WTC11 (cell line): ENCODE data around the gene WBP1L. TPM values are rescaled to one million over a fixed set of nuclear protein-coding genes. Genes with fewer than 3 reads are reported as not detected.

Source experiments
- ATAC-seq: fragments of 200-7000 bp; cut with Tn5 transposase; 2 replicates; pipeline ENCODE4 v1.10.0; 2021; ENCODE audit warnings: mild to moderate bottlenecking, moderate library complexity
- CTCF ChIA-PET: fragments of 300-600 bp; sonication (Branson Sonifier 250); formaldehyde crosslinking; loops from one replicate; lab custom pipeline; 2021; ENCODE audit warnings: antibody characterized with exemption; lab: Charles Lee
- POLR2A ChIA-PET: fragments of 350-600 bp; sonication (Branson Sonifier 250); formaldehyde crosslinking; loops from one replicate; lab custom pipeline; 2021; ENCODE audit warnings: antibody characterized with exemption; lab: Charles Lee
- DNase-seq: peaks from one replicate; pipeline ENCODE4 v3.0.0; 2021; ENCODE audit warnings: low spot score
- H3K27ac Mint-ChIP-seq: 2 replicates; pipeline ENCODE4 v1.8.0; 2021; ENCODE audit warnings: mixed read lengths
- H3K27me3 Mint-ChIP-seq: 2 replicates; pipeline ENCODE4 v1.8.0; 2021; ENCODE audit warnings: low read depth, mild to moderate bottlenecking, moderate library complexity, mixed read lengths
- H3K36me3 Mint-ChIP-seq: 2 replicates; pipeline ENCODE4 v1.8.0; 2021; ENCODE audit warnings: mixed read lengths
- H3K4me1 Mint-ChIP-seq: 2 replicates; pipeline ENCODE4 v1.8.0; 2022; ENCODE audit warnings: mixed read lengths
- H3K4me3 Mint-ChIP-seq: 2 replicates; pipeline ENCODE4 v1.8.0; 2021; ENCODE audit warnings: mild to moderate bottlenecking, moderate library complexity, mixed read lengths
- H3K9me3 Mint-ChIP-seq: 2 replicates; pipeline ENCODE4 v1.8.0; 2021; ENCODE audit warnings: mixed read lengths
- ATF1 ChIP-seq: sonication (generic); formaldehyde crosslinking; IDR thresholded peaks from 2 replicates; pipeline ENCODE4 v1.8.1; 2023; ENCODE audit warnings: mild to moderate bottlenecking, moderate library complexity, missing genetic modification reagents
- CREB1 ChIP-seq: sonication (generic); formaldehyde crosslinking; IDR thresholded peaks from 2 replicates; pipeline ENCODE4 v1.8.0; 2023; ENCODE audit warnings: mild to moderate bottlenecking, missing genetic modification reagents
- CREM ChIP-seq: sonication (generic); formaldehyde crosslinking; IDR thresholded peaks from 2 replicates; pipeline ENCODE4 v1.8.1; 2022; ENCODE audit warnings: mild to moderate bottlenecking, missing genetic modification reagents, moderate library complexity
- ELF4 ChIP-seq: sonication (generic); formaldehyde crosslinking; IDR thresholded peaks from 2 replicates; pipeline ENCODE4 v1.8.1; 2022; ENCODE audit warnings: low read depth, mild to moderate bottlenecking, moderate library complexity, missing genetic modification reagents
- EMX1 ChIP-seq: fragments of 250-450 bp; sonication (Bioruptor Pico); IDR thresholded peaks from 2 replicates; pipeline ENCODE4 v1.8.0; 2021; ENCODE audit warnings: mild to moderate bottlenecking
- ESRRA ChIP-seq: sonication (generic); formaldehyde crosslinking; IDR thresholded peaks from 2 replicates; pipeline ENCODE4 v1.8.1; 2022; ENCODE audit warnings: mild to moderate bottlenecking, missing genetic modification reagents, borderline replicate concordance
- GRHL2 ChIP-seq: fragments of 250-450 bp; sonication (Bioruptor Pico); IDR thresholded peaks from 2 replicates; pipeline ENCODE4 v1.8.0; 2022; ENCODE audit warnings: mild to moderate bottlenecking, moderate library complexity; ENCODE audit not compliant: insufficient replicate concordance, severe bottlenecking
- HMGA2 ChIP-seq: fragments of 250-450 bp; sonication (Bioruptor Pico); IDR thresholded peaks from 2 replicates; pipeline ENCODE4 v1.4.0; 2021; ENCODE audit warnings: mild to moderate bottlenecking, moderate library complexity
- JAZF1 ChIP-seq: fragments of 250-450 bp; sonication (Bioruptor Pico); IDR thresholded peaks from 2 replicates; pipeline ENCODE4 v1.9.0; 2021; ENCODE audit warnings: moderate library complexity, mild to moderate bottlenecking, inconsistent platforms
- NFE2L1 ChIP-seq: sonication (generic); formaldehyde crosslinking; IDR thresholded peaks from 2 replicates; pipeline ENCODE4 v1.8.1; 2023; ENCODE audit warnings: missing genetic modification reagents
- NR2C2 ChIP-seq: sonication (generic); formaldehyde crosslinking; IDR thresholded peaks from 2 replicates; pipeline ENCODE4 v1.8.0; 2022; ENCODE audit warnings: mild to moderate bottlenecking, missing genetic modification reagents
- OVOL2 ChIP-seq: fragments of 250-450 bp; sonication (Bioruptor Pico); IDR thresholded peaks from 2 replicates; pipeline ENCODE4 v1.9.0; 2021; ENCODE audit warnings: mild to moderate bottlenecking, borderline replicate concordance
- PRDM15 ChIP-seq: sonication (generic); formaldehyde crosslinking; IDR thresholded peaks from 2 replicates; pipeline ENCODE4 v1.8.0; 2022; ENCODE audit warnings: missing genetic modification reagents
- ZSCAN18 ChIP-seq: fragments of 250-450 bp; sonication (Bioruptor Pico); IDR thresholded peaks from 2 replicates; pipeline ENCODE4 v2.1.2; 2022; ENCODE audit warnings: mild to moderate bottlenecking, moderate library complexity
- total RNA-seq: library from RNA; stranded (reverse); gene quantifications from 3 replicates; pipeline ENCODE4 v1.2.3, GENCODE V29; 2021
- TF ChIP-seq, protein P1 (sequence below): sonication (generic); formaldehyde crosslinking; IDR thresholded peaks from 2 replicates; pipeline ENCODE4 v1.8.1; 2022; ENCODE audit warnings: mild to moderate bottlenecking, moderate library complexity, missing genetic modification reagents
- TF ChIP-seq, protein P2 (sequence below): fragments of 250-450 bp; sonication (Bioruptor Pico); IDR thresholded peaks from 2 replicates; pipeline ENCODE4 v1.9.0; 2021; ENCODE audit warnings: mild to moderate bottlenecking
- TF ChIP-seq, protein P3 (sequence below): fragments of 250-450 bp; sonication (Bioruptor Pico); IDR thresholded peaks from 2 replicates; pipeline ENCODE4 v1.8.0; 2021; ENCODE audit warnings: mild to moderate bottlenecking
- TF ChIP-seq, protein P4 (sequence below): sonication (generic); formaldehyde crosslinking; IDR thresholded peaks from 2 replicates; pipeline ENCODE4 v1.8.1; 2023; ENCODE audit warnings: mild to moderate bottlenecking, missing genetic modification reagents

WBP1L gene
- total RNA-seq, 1 experiment from 2014 or later: 26.8 TPM

GRCh38 chr10:102831322-102832071 lies 87.7 kb downstream of the WBP1L start:
- DNase-seq (no peak), ATAC-seq (no peak)
- no peak for TF ChIP-seq NR2C2 (CRISPR knock-in tag)
- TF ChIP-seq, protein P1, sequence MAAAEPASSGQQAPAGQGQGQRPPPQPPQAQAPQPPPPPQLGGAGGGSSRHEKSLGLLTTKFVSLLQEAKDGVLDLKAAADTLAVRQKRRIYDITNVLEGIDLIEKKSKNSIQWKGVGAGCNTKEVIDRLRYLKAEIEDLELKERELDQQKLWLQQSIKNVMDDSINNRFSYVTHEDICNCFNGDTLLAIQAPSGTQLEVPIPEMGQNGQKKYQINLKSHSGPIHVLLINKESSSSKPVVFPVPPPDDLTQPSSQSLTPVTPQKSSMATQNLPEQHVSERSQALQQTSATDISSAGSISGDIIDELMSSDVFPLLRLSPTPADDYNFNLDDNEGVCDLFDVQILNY (CRISPR knock-in tag): no peak
- TF ChIP-seq ESRRA: no peak
- TF ChIP-seq OVOL2 (CRISPR knock-in tag): no peak
- no peak for TF ChIP-seq GRHL2 (CRISPR knock-in tag)
- TF ChIP-seq, protein P2, sequence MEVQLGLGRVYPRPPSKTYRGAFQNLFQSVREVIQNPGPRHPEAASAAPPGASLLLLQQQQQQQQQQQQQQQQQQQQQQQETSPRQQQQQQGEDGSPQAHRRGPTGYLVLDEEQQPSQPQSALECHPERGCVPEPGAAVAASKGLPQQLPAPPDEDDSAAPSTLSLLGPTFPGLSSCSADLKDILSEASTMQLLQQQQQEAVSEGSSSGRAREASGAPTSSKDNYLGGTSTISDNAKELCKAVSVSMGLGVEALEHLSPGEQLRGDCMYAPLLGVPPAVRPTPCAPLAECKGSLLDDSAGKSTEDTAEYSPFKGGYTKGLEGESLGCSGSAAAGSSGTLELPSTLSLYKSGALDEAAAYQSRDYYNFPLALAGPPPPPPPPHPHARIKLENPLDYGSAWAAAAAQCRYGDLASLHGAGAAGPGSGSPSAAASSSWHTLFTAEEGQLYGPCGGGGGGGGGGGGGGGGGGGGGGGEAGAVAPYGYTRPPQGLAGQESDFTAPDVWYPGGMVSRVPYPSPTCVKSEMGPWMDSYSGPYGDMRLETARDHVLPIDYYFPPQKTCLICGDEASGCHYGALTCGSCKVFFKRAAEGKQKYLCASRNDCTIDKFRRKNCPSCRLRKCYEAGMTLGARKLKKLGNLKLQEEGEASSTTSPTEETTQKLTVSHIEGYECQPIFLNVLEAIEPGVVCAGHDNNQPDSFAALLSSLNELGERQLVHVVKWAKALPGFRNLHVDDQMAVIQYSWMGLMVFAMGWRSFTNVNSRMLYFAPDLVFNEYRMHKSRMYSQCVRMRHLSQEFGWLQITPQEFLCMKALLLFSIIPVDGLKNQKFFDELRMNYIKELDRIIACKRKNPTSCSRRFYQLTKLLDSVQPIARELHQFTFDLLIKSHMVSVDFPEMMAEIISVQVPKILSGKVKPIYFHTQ (CRISPR knock-in tag): no peak
- TF ChIP-seq, protein P3, sequence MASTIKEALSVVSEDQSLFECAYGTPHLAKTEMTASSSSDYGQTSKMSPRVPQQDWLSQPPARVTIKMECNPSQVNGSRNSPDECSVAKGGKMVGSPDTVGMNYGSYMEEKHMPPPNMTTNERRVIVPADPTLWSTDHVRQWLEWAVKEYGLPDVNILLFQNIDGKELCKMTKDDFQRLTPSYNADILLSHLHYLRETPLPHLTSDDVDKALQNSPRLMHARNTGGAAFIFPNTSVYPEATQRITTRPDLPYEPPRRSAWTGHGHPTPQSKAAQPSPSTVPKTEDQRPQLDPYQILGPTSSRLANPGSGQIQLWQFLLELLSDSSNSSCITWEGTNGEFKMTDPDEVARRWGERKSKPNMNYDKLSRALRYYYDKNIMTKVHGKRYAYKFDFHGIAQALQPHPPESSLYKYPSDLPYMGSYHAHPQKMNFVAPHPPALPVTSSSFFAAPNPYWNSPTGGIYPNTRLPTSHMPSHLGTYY (CRISPR knock-in tag): no peak
- TF ChIP-seq JAZF1 (CRISPR knock-in tag): no peak
- TF ChIP-seq, protein P4, sequence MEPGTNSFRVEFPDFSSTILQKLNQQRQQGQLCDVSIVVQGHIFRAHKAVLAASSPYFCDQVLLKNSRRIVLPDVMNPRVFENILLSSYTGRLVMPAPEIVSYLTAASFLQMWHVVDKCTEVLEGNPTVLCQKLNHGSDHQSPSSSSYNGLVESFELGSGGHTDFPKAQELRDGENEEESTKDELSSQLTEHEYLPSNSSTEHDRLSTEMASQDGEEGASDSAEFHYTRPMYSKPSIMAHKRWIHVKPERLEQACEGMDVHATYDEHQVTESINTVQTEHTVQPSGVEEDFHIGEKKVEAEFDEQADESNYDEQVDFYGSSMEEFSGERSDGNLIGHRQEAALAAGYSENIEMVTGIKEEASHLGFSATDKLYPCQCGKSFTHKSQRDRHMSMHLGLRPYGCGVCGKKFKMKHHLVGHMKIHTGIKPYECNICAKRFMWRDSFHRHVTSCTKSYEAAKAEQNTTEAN (CRISPR knock-in tag): no peak
- no peak for TF ChIP-seq CREM (CRISPR knock-in tag)
- no peak for TF ChIP-seq ZSCAN18 (CRISPR knock-in tag)
- Mint-ChIP-seq H3K4me1 (0 out of 2 replicates have a peak, but pooled peaks cover 5% of the 10 kb centered on the region), H3K36me3 (no peaks in the 10 kb centered on the region), H3K27ac (no peak overlapping the region), H3K9me3 (no peaks in the 10 kb centered on the region), H3K27me3 (peaks cover 2% of the 10 kb centered on the region; the same call in 1 of the 2 replicates), H3K4me3 (no peak overlapping the region)
- ChIA-PET CTCF (interaction anchor here (0.7 to 2.2 kb wide), 2 partner anchors 28 to 70 kb away, joined by 3 to 9 read pairs; no protein-coding TSS in a partner anchor), POLR2A (no interaction called here)

DNA sequence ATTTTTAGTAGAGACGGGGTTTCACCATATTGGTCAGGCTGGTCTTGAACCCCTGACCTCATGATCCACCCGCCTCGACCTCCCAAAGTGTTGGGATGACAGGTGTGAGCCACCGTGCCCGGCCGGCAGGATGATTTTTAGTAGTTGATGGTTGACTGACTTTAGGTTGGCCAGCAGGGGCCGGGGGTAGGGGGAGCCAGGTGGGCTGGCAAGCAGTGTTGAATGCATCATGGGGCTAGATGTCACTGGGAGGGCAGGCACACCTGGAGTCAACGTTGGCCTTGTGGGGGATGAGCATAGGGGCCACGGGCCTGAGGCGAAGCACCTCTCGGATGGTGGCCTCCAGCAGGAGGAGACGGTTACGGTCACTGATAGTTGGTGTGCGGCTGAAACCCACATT lies 88.5 kb downstream of the WBP1L start:
- Mint-ChIP-seq H3K36me3 (peaks cover under 1% of the 10 kb centered on the region; the same call in 1 of the 2 replicates), H3K27ac (no peak overlapping the region), H3K27me3 (peaks cover 3% of the 10 kb centered on the region), H3K4me1 (0 out of 2 replicates have a peak, but pooled peaks cover 5% of the 10 kb centered on the region), H3K4me3 (no peak overlapping the region), H3K9me3 (peaks cover 3% of the 10 kb centered on the region)
- DNase-seq: no peak
- ATAC-seq: no peak
- ChIA-PET POLR2A (no interaction called here), CTCF (interaction anchor here (1.0 to 2.2 kb wide), 2 partner anchors 11 to 69 kb away, joined by 3 to 9 read pairs; no protein-coding TSS in a partner anchor)
- no peak for TF ChIP-seq NFE2L1 (CRISPR knock-in tag)
- no peak for TF ChIP-seq ZSCAN18 (CRISPR knock-in tag)
- TF ChIP-seq, protein P1 (CRISPR knock-in tag): no peak
- no peak for TF ChIP-seq EMX1 (CRISPR knock-in tag)
- no peak for TF ChIP-seq ELF4 (CRISPR knock-in tag)
- no peak for TF ChIP-seq PRDM15 (CRISPR knock-in tag)
- TF ChIP-seq HMGA2 (CRISPR knock-in tag): no peak
- TF ChIP-seq ATF1 (CRISPR knock-in tag): no peak
- TF ChIP-seq CREB1: no peak
